Breast epithelium (tissue), 3 donors: ENCODE measurements around the gene SPOPL.

ENCODE experiments used
- POLR2A ChIP-seq: fragments of 450-650 bp; IDR thresholded peaks from one replicate; pipeline ENCODE4 v1.6.1; 2016; ENCODE audit warnings: antibody characterized with exemption, mild to moderate bottlenecking, moderate library complexity
- POLR2AphosphoS5 ChIP-seq, 3 donors: sonication (generic); formaldehyde crosslinking; IDR thresholded peaks; one replicate each; pipeline ENCODE4 v1.6.1; 2017; ENCODE audit warnings: antibody characterized with exemption in 3 of 3
- TF ChIP-seq, protein P1 (sequence below), 3 donors: fragments of 450-650 bp; IDR thresholded peaks; one replicate each; pipeline ENCODE4 v1.5.1; 2016 to 2017; ENCODE audit warnings: antibody characterized with exemption in 3 of 3, mild to moderate bottlenecking in 3 of 3, moderate library complexity in 3 of 3

- TF ChIP-seq, protein P1, sequence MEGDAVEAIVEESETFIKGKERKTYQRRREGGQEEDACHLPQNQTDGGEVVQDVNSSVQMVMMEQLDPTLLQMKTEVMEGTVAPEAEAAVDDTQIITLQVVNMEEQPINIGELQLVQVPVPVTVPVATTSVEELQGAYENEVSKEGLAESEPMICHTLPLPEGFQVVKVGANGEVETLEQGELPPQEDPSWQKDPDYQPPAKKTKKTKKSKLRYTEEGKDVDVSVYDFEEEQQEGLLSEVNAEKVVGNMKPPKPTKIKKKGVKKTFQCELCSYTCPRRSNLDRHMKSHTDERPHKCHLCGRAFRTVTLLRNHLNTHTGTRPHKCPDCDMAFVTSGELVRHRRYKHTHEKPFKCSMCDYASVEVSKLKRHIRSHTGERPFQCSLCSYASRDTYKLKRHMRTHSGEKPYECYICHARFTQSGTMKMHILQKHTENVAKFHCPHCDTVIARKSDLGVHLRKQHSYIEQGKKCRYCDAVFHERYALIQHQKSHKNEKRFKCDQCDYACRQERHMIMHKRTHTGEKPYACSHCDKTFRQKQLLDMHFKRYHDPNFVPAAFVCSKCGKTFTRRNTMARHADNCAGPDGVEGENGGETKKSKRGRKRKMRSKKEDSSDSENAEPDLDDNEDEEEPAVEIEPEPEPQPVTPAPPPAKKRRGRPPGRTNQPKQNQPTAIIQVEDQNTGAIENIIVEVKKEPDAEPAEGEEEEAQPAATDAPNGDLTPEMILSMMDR (IDR thresholded peaks at IDR 0.05) = no peak
- TF ChIP-seq POLR2AphosphoS5 (IDR thresholded peaks at IDR 0.05) (no peak), POLR2A (no peak)
These were observed 25.4 kb upstream of the SPOPL start for GRCh38 chr2:138476186-138476585.
